ENCODE data around the gene WEE2.
"Not testable (repeated sequence)": the region's sequence is repeated elsewhere in the genome, so short reads cannot be mapped to it uniquely, and the experiment has no call there.

The WEE2 gene

GRCh38 chr7:141674171-141674671, 33.9 kb upstream of the WEE2 start:
- Histone ChIP-seq H3K27ac (ENCODE audit: low read depth, low read length) (peak overlapping the region; percentile 89), H3K36me3 (ENCODE audit: control insufficient read depth, insufficient read depth, low read length) (peaks cover 13% of the 10 kb centered on the region), H3K4me3 (ENCODE audit: low read depth, low read length) (no peak overlapping the region), H3K9ac (ENCODE audit: low read depth, low read length) (no peak overlapping the region), H3K9me3 (ENCODE audit: control insufficient read depth, insufficient read depth, low read length) (no peaks in the 10 kb centered on the region), H3K27me3 (ENCODE audit: control insufficient read depth, insufficient read depth, low read length) (no peaks in the 10 kb centered on the region), H3K4me1 (ENCODE audit: control insufficient read depth, insufficient read depth, low read length) (peaks cover 7% of the 10 kb centered on the region; the same call in 1 of the 2 replicates)

GRCh38 chr7:141674702-141675101, 33.5 kb upstream of the WEE2 start:
- Histone ChIP-seq H3K9me3 (ENCODE audit: control insufficient read depth, insufficient read depth, low read length) (no peaks in the 10 kb centered on the region), H3K4me3 (ENCODE audit: low read depth, low read length) (no peak overlapping the region), H3K27ac (ENCODE audit: low read depth, low read length) (peak overlapping the region; percentile 89), H3K36me3 (ENCODE audit: control insufficient read depth, insufficient read depth, low read length) (peaks cover 14% of the 10 kb centered on the region), H3K4me1 (ENCODE audit: control insufficient read depth, insufficient read depth, low read length) (peaks cover 7% of the 10 kb centered on the region; the same call in 1 of the 2 replicates), H3K9ac (ENCODE audit: low read depth, low read length) (no peak overlapping the region), H3K27me3 (ENCODE audit: control insufficient read depth, insufficient read depth, low read length) (no peaks in the 10 kb centered on the region)

- Histone ChIP-seq H3K9me3 (ENCODE audit: control insufficient read depth, insufficient read depth, low read length) (no peaks in the 10 kb centered on the region), H3K27ac (ENCODE audit: low read depth, low read length) (peak overlapping the region; percentile 89), H3K4me1 (ENCODE audit: control insufficient read depth, insufficient read depth, low read length) (peaks cover 7% of the 10 kb centered on the region; the same call in 1 of the 2 replicates), H3K4me3 (ENCODE audit: low read depth, low read length) (no peak overlapping the region), H3K36me3 (ENCODE audit: control insufficient read depth, insufficient read depth, low read length) (peaks cover 19% of the 10 kb centered on the region), H3K9ac (ENCODE audit: low read depth, low read length) (no peak overlapping the region), H3K27me3 (ENCODE audit: control insufficient read depth, insufficient read depth, low read length) (no peaks in the 10 kb centered on the region)
These were observed 32.5 kb upstream of the WEE2 start for GRCh38 chr7:141675436-141676215.

GRCh38 chr7:141676618-141677017, 31.5 kb upstream of the WEE2 start:
- H3K36me3 ChIP-seq (ENCODE audit: control insufficient read depth, insufficient read depth, low read length), result peaks cover 29% of the 10 kb centered on the region

GRCh38 chr7:141679014-141679413, 29.1 kb upstream of the WEE2 start:
- no peak overlapping the region for H3K4me3 ChIP-seq (ENCODE audit: low read depth, low read length)
- H3K9me3 ChIP-seq (ENCODE audit: control insufficient read depth, insufficient read depth, low read length), result no peaks in the 10 kb centered on the region
- H3K27me3 ChIP-seq (ENCODE audit: control insufficient read depth, insufficient read depth, low read length), result no peaks in the 10 kb centered on the region
- no peak overlapping the region for H3K9ac ChIP-seq (ENCODE audit: low read depth, low read length)
- peaks cover 32% of the 10 kb centered on the region for H3K36me3 ChIP-seq (ENCODE audit: control insufficient read depth, insufficient read depth, low read length)
- no peak overlapping the region for H3K27ac ChIP-seq (ENCODE audit: low read depth, low read length)
- peaks cover 6% of the 10 kb centered on the region; the same call in 1 of the 2 replicates for H3K4me1 ChIP-seq (ENCODE audit: control insufficient read depth, insufficient read depth, low read length)

More at GRCh38 chr7:141676618-141677017, 31.5 kb upstream of the WEE2 start:
- no peak overlapping the region for H3K27ac ChIP-seq (ENCODE audit: low read depth, low read length)
- H3K9me3 ChIP-seq (ENCODE audit: control insufficient read depth, insufficient read depth, low read length), result no peaks in the 10 kb centered on the region
- H3K27me3 ChIP-seq (ENCODE audit: control insufficient read depth, insufficient read depth, low read length), result no peaks in the 10 kb centered on the region
- H3K4me1 ChIP-seq (ENCODE audit: control insufficient read depth, insufficient read depth, low read length), result peaks cover 7% of the 10 kb centered on the region; the same call in 1 of the 2 replicates
- H3K9ac ChIP-seq (ENCODE audit: low read depth, low read length), result no peak overlapping the region
- no peak overlapping the region for H3K4me3 ChIP-seq (ENCODE audit: low read depth, low read length)

GRCh38 chr7:141685285-141686023, 22.7 kb upstream of the WEE2 start:
- Histone ChIP-seq H3K9ac (ENCODE audit: low read depth, low read length) (no peak overlapping the region), H3K9me3 (ENCODE audit: control insufficient read depth, insufficient read depth, low read length) (no peaks in the 10 kb centered on the region), H3K36me3 (ENCODE audit: control insufficient read depth, insufficient read depth, low read length) (peaks cover 43% of the 10 kb centered on the region), H3K4me3 (ENCODE audit: low read depth, low read length) (no peak overlapping the region), H3K27ac (ENCODE audit: low read depth, low read length) (no peak overlapping the region), H3K4me1 (ENCODE audit: control insufficient read depth, insufficient read depth, low read length) (peaks cover 14% of the 10 kb centered on the region), H3K27me3 (ENCODE audit: control insufficient read depth, insufficient read depth, low read length) (no peaks in the 10 kb centered on the region)

- H3K4me3 ChIP-seq (ENCODE audit: low read depth, low read length), result no peak overlapping the region
- peaks cover 16% of the 10 kb centered on the region for H3K4me1 ChIP-seq (ENCODE audit: control insufficient read depth, insufficient read depth, low read length)
- H3K9ac ChIP-seq (ENCODE audit: low read depth, low read length), result no peak overlapping the region
- no peaks in the 10 kb centered on the region for H3K9me3 ChIP-seq (ENCODE audit: control insufficient read depth, insufficient read depth, low read length)
- H3K36me3 ChIP-seq (ENCODE audit: control insufficient read depth, insufficient read depth, low read length), result peaks cover 37% of the 10 kb centered on the region
- H3K27ac ChIP-seq (ENCODE audit: low read depth, low read length), result no peak overlapping the region
- no peaks in the 10 kb centered on the region for H3K27me3 ChIP-seq (ENCODE audit: control insufficient read depth, insufficient read depth, low read length)
These were observed 22.1 kb upstream of the WEE2 start for GRCh38 chr7:141686074-141686473.

GRCh38 chr7:141686670-141687069, 21.5 kb upstream of the WEE2 start:
- peaks cover 21% of the 10 kb centered on the region for H3K4me1 ChIP-seq (ENCODE audit: control insufficient read depth, insufficient read depth, low read length)
- no peak overlapping the region for H3K4me3 ChIP-seq (ENCODE audit: low read depth, low read length)
- peaks cover 31% of the 10 kb centered on the region for H3K36me3 ChIP-seq (ENCODE audit: control insufficient read depth, insufficient read depth, low read length)
- H3K9ac ChIP-seq (ENCODE audit: low read depth, low read length), result no peak overlapping the region
- H3K27ac ChIP-seq (ENCODE audit: low read depth, low read length), result no peak overlapping the region
- no peaks in the 10 kb centered on the region for H3K27me3 ChIP-seq (ENCODE audit: control insufficient read depth, insufficient read depth, low read length)
- H3K9me3 ChIP-seq (ENCODE audit: control insufficient read depth, insufficient read depth, low read length), result no peaks in the 10 kb centered on the region

- H3K36me3 ChIP-seq (ENCODE audit: control insufficient read depth, insufficient read depth, low read length), result peaks cover 21% of the 10 kb centered on the region
These were observed 20.1 kb upstream of the WEE2 start for GRCh38 chr7:141688043-141688442.

GRCh38 chr7:141689072-141689825, 18.9 kb upstream of the WEE2 start:
- Histone ChIP-seq H3K4me1 (ENCODE audit: control insufficient read depth, insufficient read depth, low read length) (peaks cover 23% of the 10 kb centered on the region), H3K36me3 (ENCODE audit: control insufficient read depth, insufficient read depth, low read length) (peaks cover 13% of the 10 kb centered on the region)
- H3K27ac ChIP-seq (ENCODE audit: low read depth, low read length); H3K9me3 ChIP-seq (ENCODE audit: control insufficient read depth, insufficient read depth, low read length); H3K27me3 ChIP-seq (ENCODE audit: control insufficient read depth, insufficient read depth, low read length); H3K9ac ChIP-seq (ENCODE audit: low read depth, low read length); H3K4me3 ChIP-seq (ENCODE audit: low read depth, low read length): not testable (repeated sequence)

More at GRCh38 chr7:141688043-141688442, 20.1 kb upstream of the WEE2 start:
- Histone ChIP-seq H3K9me3 (ENCODE audit: control insufficient read depth, insufficient read depth, low read length) (no peaks in the 10 kb centered on the region), H3K4me3 (ENCODE audit: low read depth, low read length) (no peak overlapping the region), H3K9ac (ENCODE audit: low read depth, low read length) (no peak overlapping the region), H3K27ac (ENCODE audit: low read depth, low read length) (no peak overlapping the region), H3K27me3 (ENCODE audit: control insufficient read depth, insufficient read depth, low read length) (no peaks in the 10 kb centered on the region), H3K4me1 (ENCODE audit: control insufficient read depth, insufficient read depth, low read length) (peaks cover 23% of the 10 kb centered on the region)
